NCI-H2196 (cell line): ENCODE data around the gene PRSS27.
A peak's percentile ranks its signal among the peaks of the same experiment; 100 is the strongest.
"Not testable (repeated sequence)": the region's sequence is repeated elsewhere in the genome, so short reads cannot be mapped to it uniquely, and the experiment has no call there.

Experiments used
- DNase-seq: peaks from one replicate; lab custom pipeline; 2025; ENCODE audit not compliant: unreplicated experiment; lab: John Stamatoyannopoulos, UW

The PRSS27 gene

DNA sequence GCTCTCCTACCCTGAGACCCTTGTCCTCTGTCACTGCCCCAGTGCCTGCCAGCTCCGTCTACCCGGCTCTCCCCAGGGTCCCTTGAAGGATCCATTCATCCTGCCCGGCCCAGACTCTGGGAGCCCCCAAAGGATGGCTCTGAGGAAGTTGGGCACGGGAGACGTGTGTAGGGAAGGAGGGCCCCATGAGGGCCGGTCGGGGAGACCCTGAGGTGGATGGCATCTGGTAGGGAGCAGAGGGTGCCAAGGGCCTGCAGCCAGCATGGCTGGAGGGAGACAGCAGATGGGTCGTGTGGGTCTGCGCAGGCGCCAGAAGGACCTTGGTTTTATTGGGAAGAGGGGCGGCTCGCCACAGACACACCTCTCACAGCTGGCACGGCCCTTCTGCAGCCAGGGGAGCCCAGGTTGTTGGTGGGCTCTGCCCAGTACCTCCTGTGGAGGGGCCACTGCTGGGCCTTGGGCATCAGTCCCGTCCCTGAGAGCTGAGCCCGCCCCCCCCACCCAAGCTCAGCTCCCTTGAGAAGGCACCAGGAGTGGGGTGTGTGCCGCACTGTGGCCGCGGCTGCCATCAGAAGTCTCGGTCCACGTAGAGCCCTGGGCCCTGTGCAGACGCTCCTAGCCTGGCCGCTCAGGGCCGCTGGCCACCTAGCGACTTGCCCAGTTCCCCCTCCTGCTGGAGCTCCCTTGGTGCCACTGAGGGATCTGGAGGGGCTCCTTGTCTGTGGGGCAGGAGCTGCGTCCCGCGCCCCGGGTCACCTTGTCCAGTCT is 21.7 kb downstream of the PRSS27 start:
- DNase-seq: no peak

- DNase-seq: no peak
Observed at GRCh38 chr16:2697401-2697948, 22.5 kb downstream of the PRSS27 start.

GRCh38 chr16:2696601-2697250 is 23.3 kb downstream of the PRSS27 start:
- DNase-seq: not testable (repeated sequence)

- DNase-seq: peak; percentile 88
Observed at GRCh38 chr16:2692948-2693651, 26.9 kb downstream of the PRSS27 start.

DNA sequence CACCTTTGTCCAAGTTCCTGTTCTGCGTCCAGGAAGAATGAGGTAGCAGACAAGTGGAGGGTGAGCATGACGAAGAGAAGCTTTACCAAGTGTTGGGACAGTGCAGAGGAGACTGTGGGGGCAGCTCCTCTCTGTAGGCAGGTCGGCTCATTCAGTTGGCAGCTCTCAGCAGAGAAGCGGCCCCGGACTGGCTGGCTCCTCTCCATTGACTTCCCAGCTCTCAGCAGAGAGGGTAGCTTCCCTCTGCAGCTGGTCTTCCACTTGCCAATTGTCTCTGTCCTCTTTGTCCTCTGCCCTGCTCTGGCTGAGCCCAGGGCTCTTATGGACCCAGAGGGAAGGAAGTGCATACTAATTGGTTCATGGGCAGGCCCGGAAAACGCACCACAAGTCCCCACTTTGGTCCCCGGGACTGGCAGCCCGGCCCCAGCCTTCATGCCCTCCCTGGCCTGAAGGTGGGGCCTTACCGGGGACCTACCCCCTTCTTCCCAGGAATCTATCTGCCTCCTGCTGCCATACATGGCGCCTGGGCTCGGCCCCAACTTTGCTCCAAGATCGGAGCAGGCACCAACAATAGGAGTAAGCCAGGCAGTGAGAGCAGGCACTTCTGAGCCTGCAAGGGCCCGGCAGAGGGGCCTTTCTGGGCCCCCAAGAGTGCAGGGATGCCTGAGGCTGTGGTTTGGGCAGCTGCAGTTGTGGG is 27.6 kb downstream of the PRSS27 start:
- peak; percentile 80 for DNase-seq

DNA sequence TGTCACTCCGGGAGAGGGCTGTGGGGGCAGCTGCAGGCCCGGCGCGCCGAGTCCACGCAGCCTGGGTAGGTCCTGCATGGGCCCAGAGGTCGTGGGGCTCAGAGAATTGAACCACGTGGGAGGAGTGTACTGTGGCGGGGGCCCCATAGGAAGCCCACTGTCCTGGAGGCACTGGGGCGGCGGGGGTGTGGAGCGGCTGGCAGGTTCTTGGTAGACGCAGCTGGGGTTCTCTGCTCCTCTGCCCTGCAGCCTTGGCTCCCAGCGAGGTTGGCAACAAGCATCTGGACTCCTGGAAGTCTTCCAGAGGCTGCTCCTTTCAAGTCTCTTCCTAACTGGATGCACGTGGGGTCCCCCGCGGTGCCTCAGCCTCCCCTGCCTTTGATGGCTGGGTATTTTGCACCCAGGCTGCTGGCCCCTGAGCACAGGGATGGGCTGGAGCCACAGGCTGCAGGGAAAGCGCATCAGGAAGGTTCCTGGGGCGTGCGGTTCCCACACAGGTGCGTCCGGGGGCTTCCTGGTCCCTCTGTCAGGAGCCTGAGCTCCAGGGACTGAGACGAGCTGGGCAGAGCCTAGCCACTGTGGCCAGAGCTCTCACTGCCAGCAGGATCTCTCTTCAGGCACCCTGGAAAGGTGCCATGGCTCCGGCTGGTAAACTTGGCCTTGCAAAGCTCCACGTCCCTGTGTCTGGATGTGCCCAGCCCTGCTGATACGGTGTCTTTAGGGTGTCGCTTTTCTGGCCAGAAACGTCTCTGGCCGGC is 28.4 kb downstream of the PRSS27 start:
- DNase-seq: peak; percentile 80

DNA sequence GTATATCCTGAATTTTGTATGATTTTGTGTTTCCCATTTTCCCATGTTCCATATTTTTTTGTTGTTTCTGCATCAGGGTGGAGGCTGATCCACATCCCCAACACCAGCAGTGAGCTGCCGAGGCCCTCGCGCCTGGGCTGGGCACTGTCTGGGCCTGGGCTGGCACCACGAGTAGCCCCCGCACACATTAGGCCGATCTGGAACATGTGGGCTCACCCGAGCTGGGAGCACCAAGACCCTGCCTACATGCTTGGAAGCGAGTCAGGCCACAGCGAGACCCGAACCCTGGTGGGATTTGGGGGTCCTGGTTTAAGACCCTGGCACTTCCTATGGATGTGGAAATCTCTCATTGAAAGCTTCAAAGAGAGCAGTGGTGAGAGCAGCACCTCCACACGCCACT is 29.2 kb downstream of the PRSS27 start:
- no peak for DNase-seq

- no peak for DNase-seq
Observed at GRCh38 chr16:2689968-2690801, 29.8 kb downstream of the PRSS27 start.

DNA sequence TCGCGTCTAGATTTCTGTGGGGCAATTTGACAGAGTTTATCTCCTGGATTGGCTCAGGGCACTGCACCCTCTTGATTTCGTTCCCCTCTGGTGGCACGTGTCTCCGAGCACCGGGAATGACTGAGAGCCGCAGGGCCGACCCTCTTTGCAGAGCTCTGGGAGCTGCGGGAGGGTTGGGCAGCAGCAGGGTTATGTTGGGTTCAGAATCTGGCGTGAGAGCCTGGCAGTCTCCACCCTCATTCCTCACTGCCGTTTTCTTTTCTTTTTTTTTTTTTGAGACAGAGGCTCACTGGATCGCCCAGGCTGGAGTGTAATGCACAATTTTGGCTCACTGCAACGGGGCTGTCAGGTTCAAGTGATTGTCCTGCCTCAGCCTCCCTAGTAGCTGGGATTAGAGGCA is 30.6 kb downstream of the PRSS27 start:
- DNase-seq: not testable (repeated sequence)

DNA sequence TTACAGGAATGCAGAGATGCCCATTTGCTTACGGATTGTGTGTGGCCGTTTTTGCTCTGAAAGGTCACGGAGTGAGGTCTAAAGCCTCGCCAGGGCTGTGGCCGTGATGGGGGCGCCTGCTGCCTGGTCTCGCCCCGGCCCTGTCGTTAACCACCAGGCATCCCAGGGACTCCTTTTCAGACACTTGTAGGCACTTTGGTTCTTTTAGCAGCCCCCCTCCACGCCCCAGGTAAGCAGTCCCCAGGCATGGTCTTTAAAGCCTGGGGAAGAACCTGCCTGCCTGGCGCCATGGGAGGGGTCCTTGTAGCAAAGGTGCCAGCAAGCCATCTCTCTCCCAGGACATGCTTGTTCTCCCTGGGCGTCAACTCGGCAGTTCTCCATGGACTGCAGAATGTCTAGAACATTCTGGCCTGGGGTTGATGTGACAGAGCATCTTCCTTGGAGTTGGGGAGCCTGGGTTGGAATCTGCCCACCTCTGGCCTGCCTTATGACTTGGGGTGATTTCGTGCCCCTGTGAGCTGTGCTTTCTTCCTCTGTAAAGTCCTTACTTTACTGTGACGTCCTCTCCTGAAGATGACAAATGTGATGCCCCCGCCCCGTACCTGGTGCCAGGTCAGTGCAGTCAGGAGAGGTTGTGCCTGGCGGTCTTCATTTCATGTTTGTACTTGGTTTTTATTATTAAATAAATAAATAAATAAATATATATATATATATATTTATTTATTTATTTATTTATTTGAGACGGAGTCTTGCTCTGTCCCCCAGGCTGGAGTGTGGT is 32.3 kb downstream of the PRSS27 start:
- no peak for DNase-seq

DNA sequence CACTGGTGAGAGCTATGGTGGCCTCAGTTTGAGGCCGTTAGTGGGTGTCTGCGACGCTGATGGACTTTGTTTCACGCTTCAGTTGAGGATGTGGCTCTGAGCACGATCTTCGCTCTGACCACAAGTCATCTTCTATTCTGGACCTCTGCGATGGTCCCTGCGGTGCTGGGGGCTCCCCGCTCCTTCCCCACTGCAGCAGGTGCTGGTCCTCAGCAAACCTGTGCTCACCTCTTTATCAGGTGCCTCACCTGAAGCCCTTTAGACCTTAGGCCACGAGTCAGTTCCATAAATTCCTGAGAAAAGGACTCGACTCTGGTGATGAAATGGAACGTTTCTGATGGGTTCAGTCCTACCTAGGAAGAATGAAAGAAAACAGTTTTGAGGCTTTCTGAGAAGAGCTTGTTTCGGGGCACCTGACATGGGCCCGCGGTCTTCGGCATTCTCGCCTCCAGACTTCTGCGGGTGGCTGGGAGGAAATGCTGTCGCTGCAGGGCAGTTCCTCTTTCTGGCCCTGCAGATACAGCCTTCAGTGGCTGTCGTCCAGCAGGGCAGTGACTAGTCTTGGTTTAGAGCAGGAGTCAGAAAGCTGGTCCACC is 33.0 kb downstream of the PRSS27 start:
- no peak for DNase-seq

DNA sequence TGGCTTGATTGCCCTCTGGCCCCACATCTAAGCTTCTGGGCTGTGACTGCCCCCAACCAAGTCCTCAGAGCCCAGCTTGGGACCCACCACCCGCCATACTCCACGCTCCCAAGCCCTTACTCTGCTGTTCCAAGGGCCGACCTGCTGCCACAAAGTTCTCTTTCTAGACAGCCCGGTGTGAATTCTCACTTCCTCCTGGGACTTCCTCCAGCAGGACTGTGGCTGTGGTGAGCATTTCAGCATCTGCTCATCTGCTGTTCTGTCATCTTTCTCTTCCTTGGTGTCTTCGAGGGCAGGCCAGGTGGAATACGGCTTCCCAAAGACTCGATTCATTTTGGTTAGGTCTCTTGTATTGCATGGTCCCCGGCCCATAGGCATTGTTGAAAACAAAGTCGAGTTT is 33.9 kb downstream of the PRSS27 start:
- DNase-seq: not testable (repeated sequence)

DNA sequence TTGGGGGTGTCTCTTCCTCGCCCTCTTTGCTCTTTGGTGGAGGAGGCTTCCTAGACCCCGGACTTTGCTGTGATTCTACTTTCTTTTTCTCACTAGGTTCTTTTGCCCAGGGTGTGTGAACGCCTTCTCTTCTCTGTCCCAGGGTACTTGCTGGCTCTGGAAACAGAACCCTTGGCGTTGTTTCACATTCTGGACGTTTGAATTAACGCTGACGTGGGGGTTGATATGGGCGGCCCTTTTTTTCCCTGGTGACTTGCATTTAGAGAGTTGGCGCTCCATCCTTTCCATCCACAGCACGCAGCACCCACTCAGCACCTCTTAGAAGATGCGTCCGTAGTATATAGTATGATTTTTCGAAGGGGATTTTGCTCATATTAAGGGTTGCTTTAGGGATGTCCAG is 37.0 kb downstream of the PRSS27 start:
- not testable (repeated sequence) for DNase-seq

DNA sequence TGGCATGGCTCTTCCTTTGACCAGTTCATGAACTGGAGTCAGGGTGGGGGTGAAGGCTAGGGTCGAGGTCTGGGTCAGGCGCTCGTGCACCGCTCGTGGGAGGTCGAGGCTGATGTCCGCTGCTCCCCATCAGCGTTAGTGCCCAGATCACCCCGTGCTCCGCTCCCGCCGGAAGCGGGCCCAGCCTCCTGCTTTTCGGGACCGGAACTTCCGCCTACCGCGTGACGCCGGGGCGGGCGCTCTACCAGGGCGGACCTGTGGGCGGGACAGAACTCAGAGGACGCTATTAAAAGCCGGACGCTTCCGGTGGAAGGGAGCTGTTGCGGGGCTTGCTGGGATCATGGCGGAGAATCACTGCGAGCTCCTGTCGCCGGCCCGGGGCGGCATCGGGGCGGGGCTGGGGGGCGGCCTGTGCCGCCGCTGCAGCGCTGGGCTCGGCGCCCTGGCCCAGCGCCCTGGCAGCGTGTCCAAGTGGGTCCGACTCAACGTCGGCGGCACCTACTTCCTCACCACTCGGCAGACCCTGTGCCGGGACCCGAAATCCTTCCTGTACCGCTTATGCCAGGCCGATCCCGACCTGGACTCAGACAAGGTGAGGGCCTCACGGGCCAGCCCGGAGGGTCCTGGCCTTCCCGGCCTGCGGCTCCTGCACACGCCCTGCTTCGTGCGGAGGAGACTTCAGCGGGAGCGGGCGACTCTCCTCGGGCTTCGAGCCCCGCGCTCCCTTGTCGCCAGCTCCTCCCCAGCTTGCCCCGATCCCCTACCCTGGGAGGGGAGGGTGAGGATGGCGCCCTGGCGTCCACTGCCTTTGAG is 37.6 kb downstream of the PRSS27 start, which contains the start of gene KCTD5:
TSS of gene KCTD5 (plus strand) at position 315 of the 813 bp plus-strand sequence. CDS start at position 341, 26 bp downstream.
- DNase-seq: peak; percentile 97

DNA sequence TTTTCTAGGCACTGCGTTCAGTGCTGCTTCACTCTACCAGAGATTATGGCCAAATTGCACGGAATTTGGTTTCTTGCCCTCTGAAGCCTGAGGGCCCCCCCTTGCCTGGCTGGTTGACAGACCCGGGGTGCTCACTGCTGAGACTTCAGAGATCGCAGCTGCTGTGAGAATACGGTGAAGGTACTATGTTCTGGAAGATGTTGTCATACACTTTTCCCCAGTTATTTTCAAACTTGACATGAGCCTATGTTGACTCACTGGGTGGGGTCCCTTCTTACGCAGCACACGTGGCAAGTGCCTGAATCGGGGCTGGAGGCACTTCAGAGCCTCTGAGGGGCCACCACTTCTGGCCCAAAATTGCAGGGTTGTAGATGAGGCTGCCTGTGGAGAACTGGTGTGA is 39.7 kb downstream of the PRSS27 start:
- DNase-seq: not testable (repeated sequence)

- not testable (repeated sequence) for DNase-seq
Observed at GRCh38 chr16:2679902-2680301, 40.1 kb downstream of the PRSS27 start.
